ENCODE results near the gene IQCM. TPM values are rescaled to one million over a fixed set of nuclear protein-coding genes. Genes with fewer than 3 reads are reported as not detected.

IQCM gene
- polyA plus RNA-seq, 3 donors: not detected

GRCh38 chr4:149709640-149710039 lies 106.0 kb downstream of the IQCM start:
- no peaks in the 10 kb centered on the region for H3K4me1 Mint-ChIP-seq
- H3K9ac ChIP-seq (ENCODE audit: insufficient read depth, low read length, poor library complexity, severe bottlenecking): no peak overlapping the region
- no peak overlapping the region for H2AFZ ChIP-seq (ENCODE audit: insufficient read depth, low read depth, low read length, poor library complexity, severe bottlenecking)
- H4K20me1 ChIP-seq (ENCODE audit: insufficient read depth, low read length): no peaks in the 10 kb centered on the region
- H3K4me2 ChIP-seq (replicated peaks; ENCODE audit: extremely low read depth, low read length, poor library complexity, severe bottlenecking): no peak overlapping the region
- no peaks in the 10 kb centered on the region for H3K36me3 ChIP-seq (replicated peaks in 1 of 2; ENCODE audit: control insufficient read depth in 1 of 2, insufficient read depth in 2 of 2, low read length in 2 of 2)
- no peaks in the 10 kb centered on the region for H3K4me1 ChIP-seq (ENCODE audit: control insufficient read depth in 1 of 2, insufficient read depth in 2 of 2, low read length in 2 of 2)
- H3K27ac Mint-ChIP-seq: no peak overlapping the region
- no peaks in the 10 kb centered on the region for H3K27me3 ChIP-seq (ENCODE audit: control insufficient read depth in 2 of 2, insufficient read depth in 2 of 2, low read length in 2 of 2)
- no peaks in the 10 kb centered on the region for H3K9me3 ChIP-seq (replicated peaks in 1 of 2; ENCODE audit: control insufficient read depth in 1 of 2, insufficient read depth in 1 of 2, low read length in 2 of 2)
- no peak overlapping the region for H3K4me3 ChIP-seq (replicated peaks in 1 of 3; ENCODE audit: low read depth in 2 of 3, low read length in 3 of 3)
- no peaks in the 10 kb centered on the region for H3K79me2 ChIP-seq (ENCODE audit: insufficient read depth, low read length)
- H3K9me3 Mint-ChIP-seq: no peaks in the 10 kb centered on the region
- H3K36me3 Mint-ChIP-seq: no peaks in the 10 kb centered on the region
- DNase-seq: no peak
- no peaks in the 10 kb centered on the region for H3K27me3 Mint-ChIP-seq (ENCODE audit: low read depth in 3 of 3)
- H3K27ac ChIP-seq (ENCODE audit: low read depth in 1 of 2, low read length in 2 of 2): no peak overlapping the region
- no peak overlapping the region for H3K4me3 Mint-ChIP-seq
- TF ChIP-seq, protein P1, sequence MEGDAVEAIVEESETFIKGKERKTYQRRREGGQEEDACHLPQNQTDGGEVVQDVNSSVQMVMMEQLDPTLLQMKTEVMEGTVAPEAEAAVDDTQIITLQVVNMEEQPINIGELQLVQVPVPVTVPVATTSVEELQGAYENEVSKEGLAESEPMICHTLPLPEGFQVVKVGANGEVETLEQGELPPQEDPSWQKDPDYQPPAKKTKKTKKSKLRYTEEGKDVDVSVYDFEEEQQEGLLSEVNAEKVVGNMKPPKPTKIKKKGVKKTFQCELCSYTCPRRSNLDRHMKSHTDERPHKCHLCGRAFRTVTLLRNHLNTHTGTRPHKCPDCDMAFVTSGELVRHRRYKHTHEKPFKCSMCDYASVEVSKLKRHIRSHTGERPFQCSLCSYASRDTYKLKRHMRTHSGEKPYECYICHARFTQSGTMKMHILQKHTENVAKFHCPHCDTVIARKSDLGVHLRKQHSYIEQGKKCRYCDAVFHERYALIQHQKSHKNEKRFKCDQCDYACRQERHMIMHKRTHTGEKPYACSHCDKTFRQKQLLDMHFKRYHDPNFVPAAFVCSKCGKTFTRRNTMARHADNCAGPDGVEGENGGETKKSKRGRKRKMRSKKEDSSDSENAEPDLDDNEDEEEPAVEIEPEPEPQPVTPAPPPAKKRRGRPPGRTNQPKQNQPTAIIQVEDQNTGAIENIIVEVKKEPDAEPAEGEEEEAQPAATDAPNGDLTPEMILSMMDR (IDR thresholded peaks at IDR 0.05): no peak
- intact Hi-C loops (cut with micrococcal nuclease): no loop called here

DNA sequence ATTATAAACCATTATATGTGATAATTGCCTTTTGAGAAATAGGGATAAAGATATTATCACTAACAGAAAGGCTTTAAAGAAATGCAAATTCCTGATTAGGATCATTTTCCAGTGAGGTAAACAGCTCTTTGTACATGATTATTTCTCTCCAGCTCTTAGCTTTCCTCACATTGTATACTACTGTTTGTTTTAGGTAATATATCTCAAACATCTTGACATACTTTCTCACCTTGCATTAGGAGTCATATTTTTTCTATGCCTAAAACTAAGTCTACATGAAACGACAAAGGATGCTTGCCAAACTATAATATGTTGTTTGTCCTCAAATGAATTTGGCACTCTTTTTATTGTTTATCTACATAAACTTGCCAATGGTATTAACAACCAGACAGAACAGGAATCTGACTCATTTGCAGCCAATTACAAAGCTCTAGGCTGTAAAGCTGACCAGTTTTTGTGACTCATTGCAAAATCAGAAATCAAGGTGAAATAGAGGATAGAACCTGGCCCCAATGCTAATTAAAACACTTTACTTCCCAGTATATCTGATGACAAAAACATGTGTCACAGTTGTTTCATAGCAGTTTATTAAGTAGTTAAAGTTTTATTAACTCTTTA lies 107.0 kb downstream of the IQCM start:
- no peaks in the 10 kb centered on the region for H3K27me3 ChIP-seq (ENCODE audit: control insufficient read depth in 2 of 2, insufficient read depth in 2 of 2, low read length in 2 of 2)
- no peaks in the 10 kb centered on the region for H3K36me3 Mint-ChIP-seq
- H3K4me1 ChIP-seq (ENCODE audit: control insufficient read depth in 1 of 2, insufficient read depth in 2 of 2, low read length in 2 of 2): no peaks in the 10 kb centered on the region
- no peak overlapping the region for H3K4me3 ChIP-seq (replicated peaks in 1 of 3; ENCODE audit: low read depth in 2 of 3, low read length in 3 of 3)
- H3K27ac Mint-ChIP-seq: no peak overlapping the region
- no peaks in the 10 kb centered on the region for H3K79me2 ChIP-seq (ENCODE audit: insufficient read depth, low read length)
- H3K4me1 Mint-ChIP-seq: no peaks in the 10 kb centered on the region
- H3K9me3 Mint-ChIP-seq: no peaks in the 10 kb centered on the region
- no peak overlapping the region for H3K27ac ChIP-seq (ENCODE audit: low read depth in 1 of 2, low read length in 2 of 2)
- intact Hi-C loops (cut with micrococcal nuclease): no loop called here
- H2AFZ ChIP-seq (ENCODE audit: insufficient read depth, low read depth, low read length, poor library complexity, severe bottlenecking): no peak overlapping the region
- H3K9me3 ChIP-seq (replicated peaks in 1 of 2; ENCODE audit: control insufficient read depth in 1 of 2, insufficient read depth in 1 of 2, low read length in 2 of 2): no peaks in the 10 kb centered on the region
- H3K9ac ChIP-seq (ENCODE audit: insufficient read depth, low read length, poor library complexity, severe bottlenecking): no peak overlapping the region
- DNase-seq: no peak
- WGBS (ENCODE audit: insufficient coverage): no CpG with 5 or more reads among the region's 1 CpG
- no peaks in the 10 kb centered on the region for H3K36me3 ChIP-seq (replicated peaks in 1 of 2; ENCODE audit: control insufficient read depth in 1 of 2, insufficient read depth in 2 of 2, low read length in 2 of 2)
- no peaks in the 10 kb centered on the region for H3K27me3 Mint-ChIP-seq (ENCODE audit: low read depth in 3 of 3)
- no peak overlapping the region for H3K4me3 Mint-ChIP-seq
- no peak overlapping the region for H3K4me2 ChIP-seq (replicated peaks; ENCODE audit: extremely low read depth, low read length, poor library complexity, severe bottlenecking)
- H4K20me1 ChIP-seq (ENCODE audit: insufficient read depth, low read length): no peaks in the 10 kb centered on the region
- TF ChIP-seq, protein P1 (IDR thresholded peaks at IDR 0.05): no peak

All from CD14-positive monocyte (primary cell).